ENCODE data around the gene DLGAP1.

The DLGAP1 gene

DNA sequence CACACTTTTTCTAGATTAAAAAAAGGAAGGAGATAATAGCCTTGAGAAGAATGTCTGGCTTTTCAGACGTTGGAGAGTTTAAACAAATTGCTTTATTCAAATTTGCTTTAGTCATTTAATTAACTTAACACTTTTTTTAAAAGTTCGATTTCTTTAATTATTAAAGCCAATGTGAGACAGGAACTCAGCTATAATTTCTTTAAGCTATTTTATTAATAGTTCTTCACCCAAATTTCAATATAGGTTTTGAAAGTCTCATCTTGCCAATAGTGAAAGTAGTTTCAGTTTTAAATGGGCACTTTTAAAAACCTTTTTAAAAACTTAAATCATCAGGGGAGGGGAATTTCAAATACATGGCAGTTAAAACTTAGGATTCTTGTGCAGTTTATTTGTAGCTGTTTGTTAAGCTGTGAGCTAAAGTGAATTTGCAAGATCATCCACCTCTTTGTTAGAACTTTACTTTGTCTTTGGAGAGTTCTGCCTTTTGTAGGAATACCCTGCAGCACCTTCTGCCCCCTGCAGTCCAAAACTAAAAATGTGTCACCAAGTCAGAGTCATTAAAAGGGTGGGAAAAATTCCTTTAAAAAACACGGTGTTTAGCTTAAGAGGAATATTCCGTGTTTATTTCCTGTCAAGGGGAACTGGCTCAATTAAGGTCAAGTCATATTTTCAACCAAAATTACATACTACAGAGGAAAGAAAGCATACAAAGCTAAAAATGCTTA, 1000.6 kb downstream of the DLGAP1 start:
- TF ChIP-seq, protein P1, sequence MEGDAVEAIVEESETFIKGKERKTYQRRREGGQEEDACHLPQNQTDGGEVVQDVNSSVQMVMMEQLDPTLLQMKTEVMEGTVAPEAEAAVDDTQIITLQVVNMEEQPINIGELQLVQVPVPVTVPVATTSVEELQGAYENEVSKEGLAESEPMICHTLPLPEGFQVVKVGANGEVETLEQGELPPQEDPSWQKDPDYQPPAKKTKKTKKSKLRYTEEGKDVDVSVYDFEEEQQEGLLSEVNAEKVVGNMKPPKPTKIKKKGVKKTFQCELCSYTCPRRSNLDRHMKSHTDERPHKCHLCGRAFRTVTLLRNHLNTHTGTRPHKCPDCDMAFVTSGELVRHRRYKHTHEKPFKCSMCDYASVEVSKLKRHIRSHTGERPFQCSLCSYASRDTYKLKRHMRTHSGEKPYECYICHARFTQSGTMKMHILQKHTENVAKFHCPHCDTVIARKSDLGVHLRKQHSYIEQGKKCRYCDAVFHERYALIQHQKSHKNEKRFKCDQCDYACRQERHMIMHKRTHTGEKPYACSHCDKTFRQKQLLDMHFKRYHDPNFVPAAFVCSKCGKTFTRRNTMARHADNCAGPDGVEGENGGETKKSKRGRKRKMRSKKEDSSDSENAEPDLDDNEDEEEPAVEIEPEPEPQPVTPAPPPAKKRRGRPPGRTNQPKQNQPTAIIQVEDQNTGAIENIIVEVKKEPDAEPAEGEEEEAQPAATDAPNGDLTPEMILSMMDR (IDR thresholded peaks at IDR 0.05), result peak; percentile 46

DNA sequence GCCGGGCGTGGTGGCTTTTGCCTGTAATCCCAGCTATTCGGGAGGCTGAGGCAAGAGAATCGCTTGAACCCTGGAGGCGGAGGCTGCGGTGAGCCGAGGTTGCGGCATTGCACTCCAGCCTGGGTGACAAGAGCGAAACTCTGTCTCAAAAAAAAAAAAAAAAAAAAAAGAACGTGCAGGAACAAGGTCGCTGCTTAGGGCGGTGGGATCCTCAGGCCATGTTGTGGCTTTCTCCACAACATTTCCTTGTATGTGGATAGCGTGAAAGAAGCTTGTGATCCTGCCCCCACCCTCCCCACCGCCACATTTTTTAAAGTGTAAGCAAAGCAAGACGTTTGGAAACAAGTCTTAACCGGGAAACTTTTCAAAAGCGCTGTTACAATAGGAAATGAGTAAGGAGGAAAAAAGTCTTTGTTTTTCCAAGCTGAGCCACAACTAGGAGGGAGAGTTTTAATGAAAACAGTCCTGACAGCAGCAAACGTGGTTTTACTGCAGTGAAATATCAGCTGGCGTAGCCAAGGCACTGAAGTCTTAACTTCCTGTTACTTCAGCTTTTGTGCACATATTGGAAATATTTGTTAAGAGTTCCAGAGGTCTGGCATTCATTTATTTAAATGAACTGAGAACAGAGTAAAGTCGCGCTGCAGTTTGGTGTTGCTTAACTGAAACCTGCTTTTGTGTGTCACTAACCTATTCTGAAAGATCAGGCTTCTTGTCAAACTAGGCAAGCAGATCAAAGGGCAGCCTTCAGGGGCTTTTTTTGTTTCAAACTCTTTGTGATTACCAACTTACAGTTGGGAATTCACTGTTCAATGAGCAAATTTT, 1001.4 kb downstream of the DLGAP1 start:
- peak overlapping the region; percentile 97 for H3K27ac ChIP-seq
- peak overlapping the region; percentile 77 for H3K4me3 ChIP-seq
- TF ChIP-seq, protein P1 (IDR thresholded peaks at IDR 0.05), result no peak
- peak; percentile 80 for DNase-seq (ENCODE audit: low spot score)

More for the DNA sequence above, 1000.6 kb downstream of the DLGAP1 start:
- DNase-seq (ENCODE audit: low spot score), result no peak
- H3K4me3 ChIP-seq, result peak overlapping the region; percentile 77
- peak overlapping the region; percentile 97 for H3K27ac ChIP-seq

DNA sequence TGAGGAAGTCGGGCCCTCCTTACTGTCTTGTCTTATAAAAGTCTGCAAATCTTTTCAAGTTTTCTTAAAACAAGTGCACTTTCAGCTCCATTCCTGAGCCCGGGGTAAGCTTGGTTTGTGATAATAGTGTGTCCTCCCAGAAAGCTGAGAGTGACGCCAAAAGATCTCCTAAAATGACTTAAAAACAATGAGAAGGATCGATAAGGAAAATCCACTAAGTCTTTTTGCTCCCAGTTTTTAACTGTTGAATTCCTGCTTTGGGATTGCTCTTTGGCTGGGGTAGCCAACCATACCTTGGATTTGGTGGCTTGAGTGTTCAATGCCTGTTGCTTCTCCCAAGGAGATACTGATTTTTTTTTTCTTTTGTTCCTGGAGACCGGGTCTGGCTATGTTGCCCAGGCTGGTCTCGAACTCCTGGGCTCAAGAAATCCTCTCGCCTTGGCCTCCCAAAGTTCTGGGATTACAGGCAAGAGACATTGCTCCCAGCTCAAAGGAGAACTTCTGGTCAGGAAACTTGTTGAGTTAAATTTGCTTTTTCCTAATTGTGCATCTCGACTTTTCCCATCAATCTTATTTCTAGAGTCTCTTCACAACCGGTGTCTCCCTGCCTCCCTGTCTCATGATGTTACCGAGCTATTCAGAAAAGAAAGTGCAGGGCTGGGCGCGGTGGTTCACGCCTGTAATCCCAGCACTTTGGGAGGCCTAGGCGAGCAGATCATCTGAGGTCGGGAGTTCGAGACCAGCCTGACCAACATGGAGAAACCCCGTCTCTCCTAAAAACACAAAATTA, 1002.2 kb downstream of the DLGAP1 start:
- Histone ChIP-seq H3K4me3 (peak overlapping the region; percentile 77), H3K27ac (peak overlapping the region; percentile 97)
- TF ChIP-seq, protein P1 (IDR thresholded peaks at IDR 0.05), result no peak
- no peak for DNase-seq (ENCODE audit: low spot score)

DNA sequence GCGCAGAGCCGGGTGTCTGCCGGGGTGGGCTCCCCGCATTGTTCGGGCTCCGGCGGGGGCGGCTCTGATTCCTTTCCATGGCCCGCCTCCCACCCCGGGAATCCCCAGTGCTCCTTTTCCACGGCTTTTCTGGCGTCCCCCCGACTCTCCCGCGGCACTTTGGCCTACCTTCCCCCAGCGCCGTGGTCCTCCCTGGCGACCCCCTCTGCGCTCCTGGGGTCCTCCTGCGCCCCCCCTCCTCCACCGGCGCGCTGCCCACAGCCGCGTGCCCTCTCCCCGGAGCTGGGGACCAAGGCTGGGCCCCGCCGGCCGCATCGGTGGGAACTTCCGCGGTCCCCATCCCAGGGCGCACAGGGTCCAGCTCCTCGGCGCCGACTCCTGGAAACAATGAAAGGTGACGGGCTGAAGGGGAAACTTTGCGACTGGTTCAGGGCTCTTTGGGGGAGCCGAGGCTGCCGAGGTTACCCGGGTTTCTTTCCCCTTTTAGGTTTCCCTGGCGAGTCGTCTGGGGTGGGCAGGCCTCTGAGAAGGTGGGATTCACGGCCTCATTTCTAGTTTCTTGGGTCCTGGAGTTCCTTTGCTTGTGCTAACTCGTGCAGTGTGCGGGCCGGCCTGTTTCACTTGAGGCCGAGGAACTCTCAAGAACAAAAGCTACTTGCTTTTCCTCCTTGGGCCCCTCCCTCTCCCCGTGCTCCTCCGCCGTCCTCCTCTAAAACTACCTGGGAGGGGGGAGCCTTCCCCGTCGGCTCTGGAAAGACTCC, 1002.9 kb downstream of the DLGAP1 start:
- TF ChIP-seq, protein P1 (IDR thresholded peaks at IDR 0.05), result no peak
- DNase-seq (ENCODE audit: low spot score), result peak; percentile 78
- Histone ChIP-seq H3K4me3 (peak overlapping the region; percentile 77), H3K27ac (peak overlapping the region; percentile 97)

DNA sequence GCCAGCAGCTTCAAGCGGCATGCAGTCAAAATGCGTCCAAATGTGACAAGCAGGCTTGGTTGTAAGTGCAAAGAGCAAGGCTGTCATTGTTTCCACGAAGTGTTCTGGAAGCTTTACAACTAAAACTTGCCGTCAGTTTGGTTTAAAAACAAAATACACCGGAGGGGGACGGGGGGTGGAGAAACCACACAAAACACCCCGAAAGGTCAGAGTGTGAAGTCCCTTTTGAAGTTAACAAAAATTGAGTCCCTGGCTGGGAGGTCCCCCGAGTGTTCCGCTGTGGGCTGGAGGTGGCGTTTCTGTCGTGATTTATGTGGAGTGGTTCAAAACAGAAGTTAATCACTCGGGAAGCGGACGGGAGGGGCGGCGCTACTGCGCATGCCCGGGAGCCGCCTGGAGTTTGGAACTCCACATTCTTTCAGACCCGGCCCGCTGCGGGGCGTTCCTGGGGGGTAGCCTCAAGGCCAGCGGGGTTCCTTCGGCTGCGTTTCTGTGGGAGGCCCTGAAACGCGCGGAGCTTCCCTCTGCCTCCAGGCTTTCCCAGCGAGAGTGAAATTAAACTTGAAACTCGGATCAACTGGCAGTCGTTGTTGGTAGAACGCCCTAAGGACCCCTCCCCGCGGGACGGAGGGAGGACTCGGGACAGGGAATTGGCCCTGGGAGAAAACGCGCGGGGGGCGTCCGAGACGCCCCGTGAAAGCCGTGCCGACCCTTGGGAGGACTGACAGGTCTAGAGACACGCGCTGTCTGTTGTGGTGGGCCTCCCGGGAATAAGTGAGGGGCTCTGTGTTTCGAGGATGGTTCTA, 1003.7 kb downstream of the DLGAP1 start:
- TF ChIP-seq, protein P1 (IDR thresholded peaks at IDR 0.05), result no peak
- Histone ChIP-seq H3K4me3 (peak overlapping the region; percentile 77), H3K27ac (peak overlapping the region; percentile 97)
- DNase-seq (ENCODE audit: low spot score), result peak; percentile 97

DNA sequence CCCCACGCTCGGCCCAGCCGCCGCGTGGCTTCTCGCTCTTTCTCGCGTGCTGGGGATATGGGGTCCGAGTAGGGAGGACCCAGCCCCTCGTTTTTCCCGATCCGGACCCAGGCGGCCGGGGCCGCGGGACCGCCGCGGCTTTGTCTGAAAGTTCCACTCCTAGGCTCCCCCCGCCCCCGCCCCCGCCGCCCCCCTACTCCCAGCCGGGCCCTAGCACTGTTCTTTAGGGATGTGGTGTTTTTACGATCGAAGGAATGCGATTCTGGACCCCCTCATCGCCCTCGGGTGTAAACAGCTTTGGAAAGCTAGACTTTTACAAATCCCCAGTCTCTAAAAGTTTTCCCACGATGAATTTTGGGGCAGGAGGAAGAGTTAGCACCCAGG, 1004.3 kb downstream of the DLGAP1 start:
- DNase-seq (ENCODE audit: low spot score), result no peak
- TF ChIP-seq, protein P1 (IDR thresholded peaks at IDR 0.05), result no peak
- Histone ChIP-seq H3K4me3 (peak overlapping the region; percentile 77), H3K27ac (peak overlapping the region; percentile 97)
